Endothelial cell of umbilical vein (primary cell): ENCODE measurements around the gene PRICKLE4. TPM values are rescaled to one million over a fixed set of nuclear protein-coding genes. Genes with fewer than 3 reads are reported as not detected.
A peak's percentile ranks its signal among the peaks of the same experiment; 100 is the strongest.

Source experiments
- BruUV-seq: library from RNA; stranded (reverse); fragments of 400-500 nt; replicated peaks from 2 replicates; lab custom pipeline; 2021; lab: Mats Ljungman, UMichigan
- CTCF ChIA-PET: fragments of 300-600, 350-600 bp; sonication (Branson Sonifier 250); formaldehyde crosslinking; loops from one replicate; lab custom pipeline; 2021; ENCODE audit warnings: antibody characterized with exemption, inconsistent platforms; lab: Charles Lee
- POLR2A ChIA-PET: fragments of 300-600, 350-600 bp; sonication (Branson Sonifier 250); formaldehyde crosslinking; loops from one replicate; lab custom pipeline; 2021; ENCODE audit warnings: antibody characterized with exemption, inconsistent platforms; lab: Charles Lee
- DNase-seq: peaks from one replicate; pipeline ENCODE4 v3.0.0-alpha.2; 2011; ENCODE audit warnings: low read depth, low spot score
- FAIRE-seq: peaks from 2 replicates; lab custom pipeline; 2011; peaks lifted over from hg19 to GRCh38; lab: Jason Lieb, UNC
- H2AFZ ChIP-seq: 2 replicates; pipeline ENCODE4 v1.6.0; 2012; ENCODE audit warnings: low read depth, low read length, control low read depth, inconsistent platforms
- H3K27ac ChIP-seq: 2 replicates; pipeline ENCODE4 v1.5.1; 2011; ENCODE audit warnings: low read depth, mild to moderate bottlenecking, control low read depth, low read length, moderate library complexity; ENCODE audit not compliant: insufficient read depth
- H3K27me3 ChIP-seq, 2 experiments: 2 replicates each; pipeline versions ENCODE4 v1.6.0 to v1.6.1; 2011; ENCODE audit warnings: low read length in 2 of 2, mixed read lengths in 1 of 2; ENCODE audit not compliant: control insufficient read depth in 2 of 2, insufficient read depth in 2 of 2
- H3K36me3 ChIP-seq, 2 experiments: 2 replicates in 1 of 2; 3 replicates in 1 of 2; pipeline ENCODE4 v1.5.1; 2011; ENCODE audit warnings: low read length in 2 of 2, mild to moderate bottlenecking in 1 of 2, moderate library complexity in 1 of 2; ENCODE audit not compliant: control insufficient read depth in 2 of 2, insufficient read depth in 2 of 2; ENCODE audit errors: extremely low read depth in 1 of 2
- H3K4me1 ChIP-seq: 3 replicates; pipeline ENCODE4 v1.5.1; 2011; ENCODE audit warnings: mild to moderate bottlenecking, low read length; ENCODE audit not compliant: control insufficient read depth, insufficient read depth; ENCODE audit errors: extremely low read depth
- H3K4me2 ChIP-seq: 2 replicates; pipeline ENCODE4 v1.6.1; 2011; ENCODE audit warnings: low read length, control low read depth, mixed read lengths; ENCODE audit not compliant: insufficient read depth
- H3K4me3 ChIP-seq, 3 experiments: fragments of 200-600 bp in 1 of 3; sonication (generic), shearing (Covaris generic) in 1 of 3; replicated peaks in 1 of 3; 2 replicates each; pipeline ENCODE4 v1.5.1; 2011 to 2016; ENCODE audit warnings: control low read depth in 3 of 3, low read length in 3 of 3, mild to moderate bottlenecking in 2 of 3, inconsistent platforms in 1 of 3, low read depth in 1 of 3, moderate library complexity in 1 of 3; ENCODE audit not compliant: insufficient read depth in 1 of 3
- H3K79me2 ChIP-seq: 2 replicates; pipeline ENCODE4 v1.6.0; 2012; ENCODE audit warnings: low read length, inconsistent platforms; ENCODE audit not compliant: control insufficient read depth, insufficient read depth
- H3K9ac ChIP-seq: replicated peaks from 2 replicates; pipeline ENCODE3; 2011; ENCODE audit warnings: low read length, control low read depth; ENCODE audit not compliant: insufficient read depth; ENCODE audit errors: extremely low read depth
- H3K9me1 ChIP-seq: replicated peaks from 3 replicates; pipeline ENCODE4 v1.6.0; 2011; ENCODE audit warnings: mild to moderate bottlenecking, low read length; ENCODE audit not compliant: control insufficient read depth, insufficient read depth; ENCODE audit errors: extremely low read depth
- H3K9me3 ChIP-seq: replicated peaks from 2 replicates; pipeline ENCODE4 v1.5.1; 2012; ENCODE audit warnings: low read length, inconsistent platforms; ENCODE audit not compliant: control insufficient read depth, insufficient read depth
- H4K20me1 ChIP-seq: replicated peaks from 2 replicates; pipeline ENCODE3; 2011; ENCODE audit warnings: mild to moderate bottlenecking, low read length; ENCODE audit not compliant: control insufficient read depth, insufficient read depth; ENCODE audit errors: extremely low read depth
- CTCF ChIP-seq, 2 donors: IDR thresholded peaks; 1 replicate in 1 of 2; 2 replicates in 1 of 2; pipeline ENCODE4 v1.5.1; 2011; ENCODE audit warnings: low read length in 2 of 2, mild to moderate bottlenecking in 2 of 2, moderate library complexity in 2 of 2, control low read depth in 1 of 2, inconsistent platforms in 1 of 2, low read depth in 1 of 2; ENCODE audit not compliant: insufficient read depth in 1 of 2; ENCODE audit errors: extremely low read depth in 1 of 2
- EZH2 ChIP-seq: IDR thresholded peaks from 2 replicates; pipeline ENCODE4 v1.6.1; 2012; ENCODE audit warnings: borderline replicate concordance, low read depth, mild to moderate bottlenecking, moderate library complexity, low read length, inconsistent platforms; ENCODE audit not compliant: severe bottlenecking
- FOS ChIP-seq: IDR thresholded peaks from 2 replicates; pipeline ENCODE4 v1.6.1; 2011; ENCODE audit warnings: mild to moderate bottlenecking, low read length, moderate library complexity, borderline replicate concordance; ENCODE audit not compliant: insufficient read depth
- GATA2 ChIP-seq: IDR thresholded peaks from 2 replicates; pipeline ENCODE4 v1.7.0; 2011; ENCODE audit warnings: low read depth, mild to moderate bottlenecking, moderate library complexity, mixed read lengths, low read length; ENCODE audit not compliant: insufficient read length, insufficient read depth
- JUN ChIP-seq: IDR thresholded peaks from 2 replicates; pipeline ENCODE4 v1.6.1; 2011; ENCODE audit warnings: borderline replicate concordance, low read depth; ENCODE audit not compliant: insufficient read length, insufficient read depth
- MAX ChIP-seq: IDR thresholded peaks from 2 replicates; pipeline ENCODE4 v1.6.1; 2011; ENCODE audit not compliant: insufficient read depth, insufficient read length
- MYC ChIP-seq: IDR thresholded peaks from one replicate; pipeline ENCODE4 v1.6.1; 2011; ENCODE audit warnings: mild to moderate bottlenecking, low read depth, low read length
- POLR2A ChIP-seq: IDR thresholded peaks from 2 replicates; pipeline ENCODE4 v1.6.1; 2012; ENCODE audit warnings: low read depth, mild to moderate bottlenecking, control low read depth, low read length
- POLR2AphosphoS5 ChIP-seq: IDR thresholded peaks from 2 replicates; pipeline ENCODE4 v1.6.1; 2012; ENCODE audit warnings: low read depth, mild to moderate bottlenecking, control low read depth, low read length, moderate library complexity; ENCODE audit not compliant: insufficient read depth
- dilution Hi-C: fragments of 300-500 bp; cut with MboI; formaldehyde crosslinking; loops from one replicate; pipeline ENCODE4 v1.15.0; 2019; ENCODE audit warnings: low sequenced_read_pairs; ENCODE audit not compliant: extremely low pct_ligation_motif_present
- intact Hi-C: fragments of 100-400 bp; cut with micrococcal nuclease; formaldehyde crosslinking; loops from one replicate; pipeline ENCODE4 v1.10.0; 2022
- polyA plus RNA-seq, 4 experiments: library from polyadenylated mRNA; depleted of rRNA in 3 of 4; stranded (reverse) in 3 of 4; unstranded in 1 of 4; fragments of >200 nt; gene quantifications; 2 replicates each; pipeline versions ENCODE4 v1.2.1 to v1.2.3, GENCODE V29; 2011 to 2012; ENCODE audit warnings: missing spikeins in 1 of 4
- total RNA-seq: library from RNA; stranded (reverse); gene quantifications from 2 replicates; pipeline ENCODE4 v1.2.3, GENCODE V29; 2021

Gene PRICKLE4
- total and polyA plus RNA-seq, 2 donors (not counting 3 experiments of a cell fraction or from before 2014, with no cell fraction given): 1.0 to 3.3 TPM

GRCh38 chr6:41791984-41792383, 11.4 kb downstream of the PRICKLE4 start:
- Histone ChIP-seq H3K27ac (no peak overlapping the region), H3K9ac (no peak overlapping the region), H3K79me2 (peaks cover 17% of the 10 kb centered on the region), H2AFZ (no peak overlapping the region), H3K36me3 (peaks cover 6 to 10% of the 10 kb centered on the region in 2 experiments), H4K20me1 (no peaks in the 10 kb centered on the region), H3K4me1 (peaks cover 5% of the 10 kb centered on the region), H3K4me3 (no peak overlapping the region), H3K27me3 (no peaks in the 10 kb centered on the region), H3K9me1 (no peaks in the 10 kb centered on the region), H3K9me3 (no peaks in the 10 kb centered on the region), H3K4me2 (no peak overlapping the region)
- BruUV-seq: no TSS peak
- FAIRE-seq (no peak), DNase-seq (no peak)
- dilution Hi-C loops: no loop called here
- intact Hi-C loops: no loop called here
- CTCF ChIA-PET: interaction anchor here (2.0 kb wide), 1 partner anchor 9 kb away, joined by 8 read pairs; no protein-coding TSS in a partner anchor
- POLR2A ChIA-PET: no interaction called here
- no peak for TF ChIP-seq EZH2
- TF ChIP-seq POLR2AphosphoS5: peak; percentile 13

DNA sequence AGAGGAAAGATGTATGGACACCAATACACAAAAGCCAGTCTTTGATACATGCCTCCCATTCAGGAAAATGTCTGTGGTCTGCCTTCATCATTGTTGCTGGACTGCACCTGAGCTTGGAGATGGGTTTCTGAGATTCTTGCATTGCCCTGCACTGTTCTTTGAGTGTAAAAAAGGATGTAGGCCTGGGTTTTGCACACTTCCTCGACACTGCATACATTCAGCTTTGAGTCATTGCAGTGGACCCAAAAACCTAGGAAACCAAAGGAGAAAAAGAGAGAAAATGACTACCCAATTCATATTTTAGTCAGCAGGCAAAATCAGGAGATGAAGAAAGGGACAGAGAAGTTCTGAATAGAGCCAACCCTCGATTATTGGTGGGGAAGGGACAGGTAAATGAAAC, 15.9 kb downstream of the PRICKLE4 start:
- H3K9ac ChIP-seq: no peak overlapping the region
- intact Hi-C loops: no loop called here
- no peaks in the 10 kb centered on the region for H4K20me1 ChIP-seq
- no peaks in the 10 kb centered on the region for H3K4me1 ChIP-seq
- peaks cover 2 to 3% of the 10 kb centered on the region in 2 experiments for H3K36me3 ChIP-seq
- ChIA-PET POLR2A (interaction anchor here (0.6 kb wide), 1 partner anchor 189 kb away, joined by 12 read pairs; no protein-coding TSS in a partner anchor), CTCF (interaction anchor here (0.8 to 2.2 kb wide), 2 partner anchors 11 to 124 kb away, joined by 6 read pairs; partner anchors contain the start of genes BYSL and MED20)
- H2AFZ ChIP-seq: no peak overlapping the region
- DNase-seq: no peak
- H3K79me2 ChIP-seq: no peaks in the 10 kb centered on the region
- no TSS peak for BruUV-seq
- no peak for FAIRE-seq
- no peak overlapping the region for H3K4me2 ChIP-seq
- no peaks in the 10 kb centered on the region for H3K9me1 ChIP-seq
- H3K4me3 ChIP-seq: no peak overlapping the region
- no peaks in the 10 kb centered on the region for H3K27me3 ChIP-seq
- dilution Hi-C loops: no loop called here
- TF ChIP-seq FOS: no peak
- no peak for TF ChIP-seq JUN
- TF ChIP-seq POLR2AphosphoS5: no peak
- no peak for TF ChIP-seq MYC
- TF ChIP-seq GATA2: no peak
- no peak for TF ChIP-seq EZH2
- no peak for TF ChIP-seq POLR2A
- TF ChIP-seq MAX: no peak
- no peak for TF ChIP-seq CTCF (IDR thresholded peaks at IDR 0.05; ENCODE audit: extremely low read depth in 1 of 2, insufficient read depth in 1 of 2, low read depth in 1 of 2, low read length in 2 of 2)
- H3K9me3 ChIP-seq: no peaks in the 10 kb centered on the region
- H3K27ac ChIP-seq: no peak overlapping the region
